Neural crest cell (in vitro differentiated cells): ENCODE results near the gene CCDC197. TPM values are rescaled to one million over a fixed set of nuclear protein-coding genes. Genes with fewer than 3 reads are reported as not detected.
A peak's percentile ranks its signal among the peaks of the same experiment; 100 is the strongest.

ENCODE experiments used
- DNase-seq: peaks from one replicate; pipeline ENCODE4 v3.0.0; 2021; ENCODE audit warnings: low read depth, mixed read lengths, low spot score
- H3K27ac Mint-ChIP-seq: one replicate; pipeline ENCODE4 v1.8.0; 2021; ENCODE audit warnings: mild to moderate bottlenecking, mixed read lengths; ENCODE audit not compliant: unreplicated experiment
- H3K27me3 Mint-ChIP-seq: 2 replicates; pipeline ENCODE4 v1.8.0; 2021; ENCODE audit warnings: low read depth, mild to moderate bottlenecking, mixed read lengths
- H3K36me3 Mint-ChIP-seq: 2 replicates; pipeline ENCODE4 v1.8.0; 2021; ENCODE audit warnings: low read depth, mild to moderate bottlenecking, mixed read lengths
- H3K4me1 Mint-ChIP-seq: 2 replicates; pipeline ENCODE4 v1.8.0; 2021; ENCODE audit warnings: mixed read lengths
- H3K4me3 Mint-ChIP-seq: one replicate; pipeline ENCODE4 v1.8.0; 2021; ENCODE audit warnings: mild to moderate bottlenecking, mixed read lengths
- H3K9me3 Mint-ChIP-seq: 2 replicates; pipeline ENCODE4 v1.8.0; 2021; ENCODE audit warnings: mixed read lengths
- total RNA-seq: library from RNA; stranded (reverse); gene quantifications from 2 replicates; pipeline ENCODE4 v1.2.1, GENCODE V29; 2021
- TF ChIP-seq, protein P1 (sequence below): fragments of 200-600 bp; sonication (generic); conservative IDR thresholded peaks from 2 replicates; pipeline ENCODE4 v1.5.0; 2021; ENCODE audit warnings: antibody characterized with exemption, mild to moderate bottlenecking

The CCDC197 gene
- total RNA-seq, 1 donor from 2014 or later, result not detected

GRCh38 chr14:94004015-94004414, 6.9 kb downstream of the CCDC197 start:
- Mint-ChIP-seq H3K27me3 (peaks cover 19% of the 10 kb centered on the region), H3K9me3 (no peaks in the 10 kb centered on the region), H3K4me1 (peaks cover 7% of the 10 kb centered on the region), H3K4me3 (no peak overlapping the region), H3K36me3 (no peaks in the 10 kb centered on the region), H3K27ac (no peak overlapping the region)
- TF ChIP-seq, protein P1, sequence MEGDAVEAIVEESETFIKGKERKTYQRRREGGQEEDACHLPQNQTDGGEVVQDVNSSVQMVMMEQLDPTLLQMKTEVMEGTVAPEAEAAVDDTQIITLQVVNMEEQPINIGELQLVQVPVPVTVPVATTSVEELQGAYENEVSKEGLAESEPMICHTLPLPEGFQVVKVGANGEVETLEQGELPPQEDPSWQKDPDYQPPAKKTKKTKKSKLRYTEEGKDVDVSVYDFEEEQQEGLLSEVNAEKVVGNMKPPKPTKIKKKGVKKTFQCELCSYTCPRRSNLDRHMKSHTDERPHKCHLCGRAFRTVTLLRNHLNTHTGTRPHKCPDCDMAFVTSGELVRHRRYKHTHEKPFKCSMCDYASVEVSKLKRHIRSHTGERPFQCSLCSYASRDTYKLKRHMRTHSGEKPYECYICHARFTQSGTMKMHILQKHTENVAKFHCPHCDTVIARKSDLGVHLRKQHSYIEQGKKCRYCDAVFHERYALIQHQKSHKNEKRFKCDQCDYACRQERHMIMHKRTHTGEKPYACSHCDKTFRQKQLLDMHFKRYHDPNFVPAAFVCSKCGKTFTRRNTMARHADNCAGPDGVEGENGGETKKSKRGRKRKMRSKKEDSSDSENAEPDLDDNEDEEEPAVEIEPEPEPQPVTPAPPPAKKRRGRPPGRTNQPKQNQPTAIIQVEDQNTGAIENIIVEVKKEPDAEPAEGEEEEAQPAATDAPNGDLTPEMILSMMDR, result no peak
- DNase-seq, result no peak

DNA sequence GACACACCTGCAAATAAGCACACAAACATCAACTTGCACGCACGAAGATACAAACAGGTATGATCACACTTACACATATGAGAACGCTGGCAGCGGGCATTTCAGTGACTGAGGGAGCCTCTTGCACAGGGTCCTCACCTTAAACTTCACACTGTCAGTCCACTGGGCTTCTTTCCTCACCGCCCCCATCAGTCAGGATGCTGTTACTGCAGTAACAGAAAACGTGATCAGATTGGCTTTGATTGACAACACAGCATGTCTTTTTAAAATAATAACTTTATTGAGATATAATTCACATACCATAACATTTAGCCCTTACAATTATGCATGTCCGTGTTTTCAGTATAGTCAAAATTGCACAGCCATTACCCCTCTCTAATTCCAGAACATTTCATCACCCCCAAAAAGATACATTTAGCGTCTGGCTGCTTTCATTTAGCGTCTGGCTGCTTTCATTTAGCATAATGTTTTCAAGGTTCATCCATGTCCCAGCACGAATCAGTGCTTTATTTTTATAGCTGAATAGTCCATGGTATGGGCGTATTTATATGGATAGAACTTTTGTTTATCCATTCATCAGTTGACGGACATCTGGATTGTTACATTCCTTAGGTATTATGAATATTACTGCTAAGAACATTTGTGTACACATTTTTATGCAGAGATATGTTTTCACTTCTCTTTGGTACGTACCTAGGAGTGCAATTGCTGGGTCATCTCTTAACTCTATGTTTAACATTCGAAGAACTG, 8.4 kb downstream of the CCDC197 start:
- no peak overlapping the region for H3K4me3 Mint-ChIP-seq

GRCh38 chr14:94008234-94008633, 11.1 kb downstream of the CCDC197 start:
- peaks cover 18% of the 10 kb centered on the region for H3K27me3 Mint-ChIP-seq
- H3K36me3 Mint-ChIP-seq, result no peaks in the 10 kb centered on the region
- no peaks in the 10 kb centered on the region for H3K9me3 Mint-ChIP-seq
- no peak overlapping the region for H3K4me3 Mint-ChIP-seq
- no peak overlapping the region for H3K27ac Mint-ChIP-seq
- H3K4me1 Mint-ChIP-seq, result no peaks in the 10 kb centered on the region
- DNase-seq, result no peak
- TF ChIP-seq, protein P1, result no peak

More for the DNA sequence above, 8.4 kb downstream of the CCDC197 start:
- no peak for DNase-seq
- Mint-ChIP-seq H3K27ac (no peak overlapping the region), H3K27me3 (peaks cover 24% of the 10 kb centered on the region), H3K9me3 (no peaks in the 10 kb centered on the region), H3K4me1 (peaks cover 7% of the 10 kb centered on the region), H3K36me3 (no peaks in the 10 kb centered on the region)
- TF ChIP-seq, protein P1, result peak; percentile 59

DNA sequence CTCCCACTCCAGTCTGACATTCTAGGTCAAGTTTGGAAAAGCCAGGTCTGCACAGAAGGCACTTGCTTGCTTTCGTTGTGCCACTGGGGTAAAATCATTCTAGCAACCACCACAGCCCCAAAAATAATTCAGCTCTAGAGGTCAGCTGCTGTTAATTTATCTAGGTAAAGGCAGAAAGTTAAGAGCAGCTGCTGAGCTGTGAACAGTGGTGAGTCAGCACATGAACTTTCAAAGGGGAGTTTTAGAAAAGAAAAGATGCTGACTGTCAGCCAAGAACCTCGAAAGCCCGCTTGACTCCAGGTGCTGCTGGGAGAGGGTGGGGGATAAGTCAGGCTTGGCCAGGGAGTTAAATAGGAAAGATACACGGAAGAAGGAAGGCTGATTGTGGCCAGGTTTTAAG, 12.7 kb downstream of the CCDC197 start:
- TF ChIP-seq, protein P1, result no peak
- DNase-seq, result no peak
- Mint-ChIP-seq H3K36me3 (no peaks in the 10 kb centered on the region), H3K27ac (no peak overlapping the region), H3K27me3 (peaks cover 13% of the 10 kb centered on the region), H3K9me3 (no peaks in the 10 kb centered on the region), H3K4me3 (no peak overlapping the region), H3K4me1 (no peaks in the 10 kb centered on the region)

DNA sequence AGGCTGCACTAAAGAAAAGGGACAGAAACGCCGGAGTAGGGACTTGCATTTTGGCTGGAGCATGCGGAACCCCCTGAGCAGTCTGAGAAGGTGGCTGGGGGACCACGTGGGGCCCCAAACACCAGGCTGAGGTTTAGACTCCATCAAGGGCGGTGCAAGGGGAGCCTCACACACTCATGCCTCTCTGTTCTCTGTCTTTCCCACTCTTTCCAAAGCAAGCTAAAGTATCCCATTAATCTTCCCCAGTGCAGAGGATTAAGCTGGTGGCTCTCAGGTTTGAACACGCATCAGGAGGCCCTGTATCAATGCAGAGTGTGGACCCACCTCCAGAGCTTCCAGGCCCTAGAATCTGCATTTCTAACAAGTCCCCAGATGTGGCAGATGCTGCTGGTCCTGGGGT, 13.5 kb downstream of the CCDC197 start:
- Mint-ChIP-seq H3K27me3 (peaks cover 10% of the 10 kb centered on the region), H3K9me3 (no peaks in the 10 kb centered on the region), H3K4me1 (no peaks in the 10 kb centered on the region), H3K27ac (no peak overlapping the region), H3K36me3 (no peaks in the 10 kb centered on the region), H3K4me3 (no peak overlapping the region)
- TF ChIP-seq, protein P1, result no peak
- DNase-seq, result no peak
